Large intestine (tissue), 3 donors: Measurements from ENCODE around the gene ABR. TPM values are rescaled to one million over a fixed set of nuclear protein-coding genes. Genes with fewer than 3 reads are reported as not detected.
"Not testable (repeated sequence)": the region's sequence is repeated elsewhere in the genome, so short reads cannot be mapped to it uniquely, and the experiment has no call there.

Experiments used
- DNase-seq, 2 donors: peaks; one replicate each; pipeline versions ENCODE4 v3.0.0 to v3.0.0-alpha.2; 2013
- H3K27ac ChIP-seq: one replicate; pipeline ENCODE4 v1.5.1; 2013; ENCODE audit warnings: low read length
- H3K27me3 ChIP-seq: 2 replicates; pipeline ENCODE4 v1.6.1; 2013; ENCODE audit warnings: low read length; ENCODE audit not compliant: control insufficient read depth, insufficient read depth
- H3K36me3 ChIP-seq: 2 replicates; pipeline ENCODE4 v1.6.1; 2013; ENCODE audit warnings: low read length; ENCODE audit not compliant: control insufficient read depth, insufficient read depth
- H3K4me1 ChIP-seq: one replicate; pipeline ENCODE4 v1.6.1; 2013; ENCODE audit warnings: low read length; ENCODE audit not compliant: control insufficient read depth, insufficient read depth
- H3K4me3 ChIP-seq: one replicate; pipeline ENCODE4 v1.5.1; 2013; ENCODE audit warnings: low read length
- H3K9me3 ChIP-seq: one replicate; pipeline ENCODE4 v1.6.1; 2013; ENCODE audit warnings: mild to moderate bottlenecking, low read depth, low read length, moderate library complexity; ENCODE audit not compliant: control insufficient read depth
- WGBS: methylation state at CpG from one replicate; pipeline ENCODE4 v1.1.5; 2013; ENCODE audit warnings: low lambda C conversion rate; ENCODE audit not compliant: insufficient coverage; 5-methylcytosine and 5-hydroxymethylcytosine counted together
- polyA plus RNA-seq: library from polyadenylated mRNA; unstranded; fragments of 120-200 nt; gene quantifications from one replicate; pipeline ENCODE4 v1.2.1, GENCODE V29; 2013

Gene ABR
- polyA plus RNA-seq, 1 donor: 125 TPM

- Histone ChIP-seq H3K4me1 (no peaks in the 10 kb centered on the region), H3K4me3 (peak overlapping the region; percentile 50), H3K36me3 (no peaks in the 10 kb centered on the region), H3K9me3 (peaks cover 10% of the 10 kb centered on the region), H3K27me3 (peaks cover 11% of the 10 kb centered on the region), H3K27ac (no peak overlapping the region)
- WGBS: no CpG with 5 or more reads among the region's 91 CpGs
- no peak for DNase-seq
Observed at GRCh38 chr17:1203111-1203966, 23.6 kb upstream of the ABR start.

GRCh38 chr17:1202291-1202690 lies 22.5 kb upstream of the ABR start:
- H3K4me3 ChIP-seq: no peak overlapping the region
- peaks cover 7% of the 10 kb centered on the region for H3K27me3 ChIP-seq
- DNase-seq: no peak
- H3K36me3 ChIP-seq: no peaks in the 10 kb centered on the region
- 100% methylated on average over 2 of the region's 5 CpGs for WGBS
- H3K27ac ChIP-seq: no peak overlapping the region
- H3K9me3 ChIP-seq: peaks cover 10% of the 10 kb centered on the region
- peaks cover 3% of the 10 kb centered on the region for H3K4me1 ChIP-seq

- Histone ChIP-seq H3K9me3 (peaks cover 10% of the 10 kb centered on the region), H3K4me3 (no peak overlapping the region), H3K27ac (no peak overlapping the region), H3K27me3 (peaks cover 5% of the 10 kb centered on the region), H3K4me1 (peaks cover 3% of the 10 kb centered on the region), H3K36me3 (no peaks in the 10 kb centered on the region)
- WGBS: no CpG with 5 or more reads among the region's 25 CpGs
- DNase-seq: no peak
Observed at GRCh38 chr17:1201132-1201702, 21.4 kb upstream of the ABR start.

DNA sequence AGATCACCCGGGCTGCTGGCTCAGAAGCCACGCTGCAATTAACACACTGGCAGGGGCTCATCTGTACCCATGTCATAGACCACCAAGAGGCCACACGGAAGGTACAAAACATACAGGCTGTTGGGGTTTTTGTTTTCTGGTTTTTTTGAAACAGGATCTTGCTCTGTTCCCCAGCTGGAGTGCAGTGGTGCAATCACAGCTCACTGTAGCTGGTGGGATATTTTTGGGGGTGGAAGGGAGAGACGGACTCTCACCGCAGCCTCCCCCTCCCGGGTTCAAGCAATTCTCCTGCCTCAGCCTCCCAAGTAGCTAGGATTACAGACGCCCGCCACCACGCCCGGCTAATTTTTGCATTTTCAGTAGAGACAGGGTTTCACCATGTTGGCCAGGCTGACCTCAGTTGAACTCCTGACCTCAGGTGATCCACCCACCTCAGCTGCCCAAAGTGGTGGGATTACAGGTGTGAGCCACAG lies 19.5 kb upstream of the ABR start:
- no CpG with 5 or more reads among the region's 10 CpGs for WGBS
- not testable (repeated sequence) for H3K27me3 ChIP-seq, H3K27ac ChIP-seq, DNase-seq, H3K36me3 ChIP-seq, H3K4me3 ChIP-seq, H3K4me1 ChIP-seq
- H3K9me3 ChIP-seq: peaks cover 10% of the 10 kb centered on the region

DNA sequence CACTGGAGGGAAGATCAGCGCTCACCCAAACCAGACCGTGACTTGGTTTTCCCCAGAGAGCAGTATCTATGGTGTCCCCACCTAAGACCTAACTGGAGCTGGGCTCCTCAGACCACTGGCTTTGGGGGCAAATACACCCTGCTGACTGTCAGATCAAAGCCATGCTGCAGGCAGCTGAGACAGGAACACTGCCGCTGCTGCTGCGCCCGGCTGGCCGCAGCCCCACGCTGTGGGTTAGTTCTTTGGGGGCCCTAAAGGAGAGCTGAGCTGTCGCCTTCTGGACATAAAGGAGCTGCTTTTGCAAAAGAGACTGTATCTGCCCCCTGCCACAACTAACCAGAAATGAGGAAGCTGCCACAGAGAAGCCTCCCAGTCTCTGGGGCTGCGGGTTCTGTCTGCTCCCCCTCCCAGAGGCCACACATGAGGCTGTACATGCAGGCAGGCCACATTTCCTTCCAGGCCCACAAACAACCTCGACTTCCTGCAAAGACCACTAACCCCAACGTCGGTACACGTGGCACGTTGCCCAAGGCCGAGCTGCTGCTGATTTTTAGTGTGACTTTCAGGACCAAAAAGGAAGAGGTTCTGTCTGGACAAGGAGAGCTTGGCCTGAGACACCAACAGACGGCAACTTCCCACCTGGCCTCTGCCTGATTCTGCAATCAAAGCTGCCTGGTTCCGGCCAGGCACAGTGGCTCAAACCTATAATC lies 18.2 kb upstream of the ABR start:
- no CpG with 5 or more reads among the region's 17 CpGs for WGBS
- peaks cover 3% of the 10 kb centered on the region for H3K4me1 ChIP-seq

DNA sequence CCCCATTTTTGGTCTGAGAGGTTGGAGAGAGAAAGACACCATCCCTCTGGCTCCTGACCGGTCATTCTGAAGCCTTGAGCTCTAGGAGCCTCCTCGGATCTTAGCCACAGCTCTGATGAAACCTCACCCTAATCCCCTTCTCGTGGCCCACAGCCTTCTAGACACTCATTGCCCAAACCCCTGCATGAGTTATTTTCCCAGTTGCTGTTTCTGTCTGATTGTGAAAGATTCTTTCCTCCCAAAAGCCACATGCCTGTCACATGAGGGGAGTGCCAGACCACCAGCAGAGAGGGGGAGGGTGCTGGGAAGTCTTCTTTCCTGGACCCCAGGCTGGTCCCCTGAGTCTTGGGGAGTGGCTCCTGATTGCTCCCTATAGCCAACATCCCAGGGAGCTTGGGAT lies 17.6 kb upstream of the ABR start:
- no peaks in the 10 kb centered on the region for H3K9me3 ChIP-seq
- H3K4me3 ChIP-seq: no peak overlapping the region
- peaks cover 6% of the 10 kb centered on the region for H3K27me3 ChIP-seq
- peaks cover 3% of the 10 kb centered on the region for H3K4me1 ChIP-seq
- DNase-seq: no peak
- WGBS: no CpG with 5 or more reads among the region's 3 CpGs
- H3K36me3 ChIP-seq: no peaks in the 10 kb centered on the region
- peak overlapping the region; percentile 21 for H3K27ac ChIP-seq

More for the DNA sequence above, 18.2 kb upstream of the ABR start:
- Histone ChIP-seq H3K36me3 (no peaks in the 10 kb centered on the region), H3K9me3 (peaks cover under 1% of the 10 kb centered on the region), H3K27ac (peak overlapping the region; percentile 21), H3K27me3 (peaks cover 4% of the 10 kb centered on the region), H3K4me3 (no peak overlapping the region)
- DNase-seq: peak in 1 of 2 donors; percentile 41

GRCh38 chr17:1196946-1197345 lies 17.2 kb upstream of the ABR start:
- no peaks in the 10 kb centered on the region for H3K36me3 ChIP-seq
- H3K27me3 ChIP-seq: peaks cover 6% of the 10 kb centered on the region
- no CpG with 5 or more reads among the region's 14 CpGs for WGBS
- no peak for DNase-seq
- peaks cover 3% of the 10 kb centered on the region for H3K4me1 ChIP-seq
- no peak overlapping the region for H3K4me3 ChIP-seq
- no peak overlapping the region for H3K27ac ChIP-seq
- no peaks in the 10 kb centered on the region for H3K9me3 ChIP-seq

- no peaks in the 10 kb centered on the region for H3K9me3 ChIP-seq
- peaks cover 3% of the 10 kb centered on the region for H3K4me1 ChIP-seq
- no peak overlapping the region for H3K4me3 ChIP-seq
- no peaks in the 10 kb centered on the region for H3K36me3 ChIP-seq
- no peak for DNase-seq
- H3K27me3 ChIP-seq: peaks cover 9% of the 10 kb centered on the region
- no peak overlapping the region for H3K27ac ChIP-seq
- 96% methylated on average over 4 of the region's 31 CpGs for WGBS
Observed at GRCh38 chr17:1192911-1193699, 13.3 kb upstream of the ABR start.

- H3K27ac ChIP-seq: no peak overlapping the region
- H3K4me1 ChIP-seq: no peaks in the 10 kb centered on the region
- no peak for DNase-seq
- no peak overlapping the region for H3K4me3 ChIP-seq
- 95% methylated on average over 4 of the region's 25 CpGs for WGBS
- peaks cover 9% of the 10 kb centered on the region for H3K27me3 ChIP-seq
- H3K9me3 ChIP-seq: no peaks in the 10 kb centered on the region
- no peaks in the 10 kb centered on the region for H3K36me3 ChIP-seq
Observed at GRCh38 chr17:1190751-1191331, 11.1 kb upstream of the ABR start.
